Stomach (tissue), 9 donors: Measurements from ENCODE around the gene FYCO1. TPM values are rescaled to one million over a fixed set of nuclear protein-coding genes. Genes with fewer than 3 reads are reported as not detected.

Source experiments
- DNase-seq, 2 donors: peaks; one replicate each; pipeline versions ENCODE4 v3.0.0 to v3.0.0-alpha.2; 2013 to 2019
- H3K27ac ChIP-seq, 5 donors: fragments of 200-600 bp in 4 of 5; sonication (generic) in 4 of 5; one replicate each; pipeline ENCODE4 v1.5.1; 2013 to 2019; ENCODE audit warnings: mild to moderate bottlenecking in 1 of 5, moderate library complexity in 1 of 5
- H3K27me3 ChIP-seq, 3 donors: fragments of 200-600 bp; sonication (generic); one replicate each; pipeline ENCODE4 v1.5.1; 2017 to 2019; ENCODE audit warnings: mixed run types in 1 of 3
- H3K36me3 ChIP-seq, 4 donors: fragments of 200-600 bp; sonication (generic); 1 replicate in 3 of 4; 2 replicates in 1 of 4; pipeline ENCODE4 v1.5.1; 2016 to 2019
- H3K4me1 ChIP-seq, 4 donors: fragments of 200-600 bp; sonication (generic); one replicate each; pipeline ENCODE4 v1.5.1; 2016 to 2019
- H3K4me3 ChIP-seq, 4 donors: fragments of 200-600 bp; sonication (generic) in 3 of 4; one replicate each; pipeline ENCODE4 v1.5.1; 2016 to 2019; ENCODE audit warnings: mild to moderate bottlenecking in 1 of 4
- H3K9me3 ChIP-seq, 4 donors: fragments of 200-600 bp; sonication (generic); one replicate each; pipeline ENCODE4 v1.5.1; 2016 to 2019
- CTCF ChIP-seq, 7 experiments: fragments of 450-650 bp in 4 of 7; fragments of 200-600 bp in 3 of 7; sonication (generic) in 3 of 7; IDR thresholded peaks; one replicate each; pipeline ENCODE4 v1.5.1; 2016 to 2019; ENCODE audit warnings: antibody characterized with exemption in 7 of 7, control low read depth in 2 of 7, mild to moderate bottlenecking in 1 of 7
- EP300 ChIP-seq: sonication (generic); formaldehyde crosslinking; IDR thresholded peaks from one replicate; pipeline ENCODE4 v1.6.1; 2017; ENCODE audit warnings: antibody characterized with exemption
- POLR2A ChIP-seq, 4 donors: fragments of 450-650 bp; IDR thresholded peaks; one replicate each; pipeline ENCODE4 v1.6.1; 2016; ENCODE audit warnings: antibody characterized with exemption in 4 of 4, control low read depth in 2 of 4, mild to moderate bottlenecking in 1 of 4, moderate library complexity in 1 of 4
- POLR2AphosphoS5 ChIP-seq, 3 donors: sonication (generic); formaldehyde crosslinking; IDR thresholded peaks; one replicate each; pipeline ENCODE4 v1.6.1; 2016; ENCODE audit warnings: antibody characterized with exemption in 3 of 3
- WGBS, 5 donors: extraction: QIAGEN DNeasy Blood & Tissue Kit in 3 of 5; methylation state at CpG; one replicate each; pipeline versions ENCODE4 v1.1.5 to v1.1.7; 2013 to 2018; 5-methylcytosine and 5-hydroxymethylcytosine counted together
- intact Hi-C: fragments of 100-400 bp; cut with DNase I; formaldehyde crosslinking; loops from one replicate; pipeline ENCODE4 v1.15.1; 2023; ENCODE audit warnings: low total_unique reads
- polyA plus RNA-seq, 3 donors: library from polyadenylated mRNA; stranded (reverse); fragments of 200-250 nt; gene quantifications; one replicate each; pipeline ENCODE4 v1.2.3, GENCODE V29; 2013
- total RNA-seq, 5 donors: library from RNA; depleted of rRNA; stranded (reverse); fragments of >200 nt; gene quantifications; one replicate each; pipeline versions ENCODE4 v1.1.0 to v1.2.3, GENCODE V29; 2014 to 2016
- donor health status: healthy with polysubstance abuse.
- donor health status: Bipolar disorder and iron deficiency.
- donor health status: healthy.

The FYCO1 gene
- total and polyA plus RNA-seq, 8 donors = 10.7 to 97.4 (median 25.3) TPM

- intact Hi-C loops = no loop called here
- peaks cover 53 to 65% (median 57%) of the 10 kb centered on the region in 4 donors for H3K4me1 ChIP-seq
- peak overlapping the region; percentile 64 to 99 (median 74) for H3K4me3 ChIP-seq
- TF ChIP-seq POLR2AphosphoS5 (IDR thresholded peaks at IDR 0.05) (no peak), POLR2A (IDR thresholded peaks at IDR 0.05) (no peak), EP300 (no peak), CTCF (IDR thresholded peaks at IDR 0.05) (no peak)
- DNase-seq = peak in 1 of 2 donors; percentile 47
- H3K36me3 ChIP-seq = no peaks in the 10 kb centered on the region
- peak overlapping the region; percentile 90 to 99 (median 96) for H3K27ac ChIP-seq
- 5 to 10% (median 5%) methylated on average over 13 to 16 of the region's 16 CpGs for WGBS, 5 donors
- no peaks in the 10 kb centered on the region for H3K9me3 ChIP-seq
- no peaks in the 10 kb centered on the region for H3K27me3 ChIP-seq
Observed at GRCh38 chr3:45994419-45995235, 997 bp downstream of the FYCO1 start.

GRCh38 chr3:45993421-45994027 is 2.1 kb downstream of the FYCO1 start:
- Histone ChIP-seq H3K4me1 (peaks cover 64 to 76% (median 68%) of the 10 kb centered on the region in 4 donors), H3K27ac (peak overlapping the region; percentile 61 to 99 (median 96)), H3K9me3 (no peaks in the 10 kb centered on the region), H3K4me3 (no peak overlapping the region), H3K36me3 (no peaks in the 10 kb centered on the region), H3K27me3 (no peaks in the 10 kb centered on the region)
- intact Hi-C loops = no loop called here
- DNase-seq = no peak
- 56 to 75% (median 57%) methylated on average over 3 of the region's 3 CpGs for WGBS, 5 donors
- TF ChIP-seq EP300 (no peak), CTCF (IDR thresholded peaks at IDR 0.05) (no peak), POLR2A (IDR thresholded peaks at IDR 0.05) (no peak), POLR2AphosphoS5 (IDR thresholded peaks at IDR 0.05) (no peak)

DNA sequence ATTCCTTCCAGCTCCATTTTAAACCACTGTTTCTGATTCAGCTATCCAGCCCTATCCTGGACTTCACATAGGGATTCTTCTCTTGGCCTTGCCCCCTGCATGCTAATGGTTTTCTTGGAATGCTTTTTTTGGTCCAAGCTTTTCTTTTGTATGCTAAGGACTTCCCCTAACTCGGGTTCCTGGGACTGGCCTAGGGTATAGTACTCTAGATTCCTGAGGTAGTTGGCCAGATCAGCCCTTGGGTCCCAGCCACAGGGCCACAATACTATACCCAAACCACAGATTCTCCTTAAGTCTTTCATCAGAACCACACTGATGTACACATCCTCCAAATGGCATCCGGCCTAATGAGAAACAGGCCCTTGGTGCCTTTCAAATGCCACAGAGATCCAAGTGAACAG is 2.8 kb downstream of the FYCO1 start:
- 43 to 66% (median 59%) methylated on average over 2 of the region's 2 CpGs for WGBS, 5 donors
- intact Hi-C loops = no loop called here
- DNase-seq = no peak
- no peaks in the 10 kb centered on the region for H3K27me3 ChIP-seq
- H3K9me3 ChIP-seq = no peaks in the 10 kb centered on the region
- H3K4me3 ChIP-seq = no peak overlapping the region
- peaks cover 71 to 83% (median 75%) of the 10 kb centered on the region in 4 donors for H3K4me1 ChIP-seq
- H3K27ac ChIP-seq = peak overlapping the region; percentile 61 to 99 (median 96)
- H3K36me3 ChIP-seq = no peaks in the 10 kb centered on the region
- TF ChIP-seq POLR2A (IDR thresholded peaks at IDR 0.05) (no peak), EP300 (no peak), POLR2AphosphoS5 (IDR thresholded peaks at IDR 0.05) (peak in 1 of 3 donors; percentile 6)

- Histone ChIP-seq H3K27ac (peak overlapping the region; percentile 61 to 99 (median 96)), H3K27me3 (no peaks in the 10 kb centered on the region), H3K4me1 (peaks cover 77 to 89% (median 81%) of the 10 kb centered on the region in 4 donors), H3K9me3 (no peaks in the 10 kb centered on the region), H3K36me3 (no peaks in the 10 kb centered on the region), H3K4me3 (no peak overlapping the region)
- DNase-seq = no peak
- TF ChIP-seq POLR2A (IDR thresholded peaks at IDR 0.05) (no peak), POLR2AphosphoS5 (IDR thresholded peaks at IDR 0.05) (peak in 1 of 3 donors; percentile 60)
- intact Hi-C loops = no loop called here
- 36 to 68% (median 52%) methylated on average over 2 of the region's 2 CpGs for WGBS, 5 donors
Observed at GRCh38 chr3:45992133-45992729, 3.4 kb downstream of the FYCO1 start.

- peaks cover 84 to 92% (median 89%) of the 10 kb centered on the region in 4 donors for H3K4me1 ChIP-seq
- DNase-seq = no peak
- no peak for TF ChIP-seq POLR2AphosphoS5 (IDR thresholded peaks at IDR 0.05)
- no peak for TF ChIP-seq EP300
- TF ChIP-seq CTCF (IDR thresholded peaks at IDR 0.05) = no peak
- TF ChIP-seq POLR2A (IDR thresholded peaks at IDR 0.05) = no peak
- H3K4me3 ChIP-seq = no peak overlapping the region
- H3K9me3 ChIP-seq = no peaks in the 10 kb centered on the region
- 58 to 83% (median 76%) methylated on average over 6 of the region's 6 CpGs for WGBS, 5 donors
- peak overlapping the region; percentile 17 to 99 (median 96) for H3K27ac ChIP-seq
- no peaks in the 10 kb centered on the region for H3K27me3 ChIP-seq
- no peaks in the 10 kb centered on the region for H3K36me3 ChIP-seq
- intact Hi-C loops = no loop called here
Observed at GRCh38 chr3:45991341-45991740, 4.3 kb downstream of the FYCO1 start.
